SK-N-SH (cell line): ENCODE data around the gene EXOSC2. TPM values are rescaled to one million over a fixed set of nuclear protein-coding genes. Genes with fewer than 3 reads are reported as not detected.

Experiments used
- CTCF ChIA-PET: fragments of 300-600, 350-600 bp; formaldehyde crosslinking; extraction: SDS; loops from one replicate; lab custom pipeline; 2021; lab: Yijun Ruan, JAX
- POLR2A ChIA-PET: fragments of 350-600 bp; sonication (Branson Sonifier 250); formaldehyde crosslinking; extraction: SDS; loops from one replicate; lab custom pipeline; 2020; ENCODE audit warnings: antibody characterized with exemption, inconsistent platforms; lab: Yijun Ruan, JAX
- DNase-seq: peaks from one replicate; pipeline ENCODE4 v3.0.0; 2012
- H2AFZ ChIP-seq: fragments of 200-600 bp; sonication (generic); 2 replicates; pipeline ENCODE4 v1.8.1; 2016; ENCODE audit warnings: antibody characterized with exemption, mild to moderate bottlenecking, low read depth
- H3F3A ChIP-seq: fragments of 200-600 bp; sonication (generic); replicated peaks from 2 replicates; pipeline ENCODE3; 2016; ENCODE audit warnings: antibody characterized with exemption, mild to moderate bottlenecking; ENCODE audit not compliant: insufficient read depth
- H3K27ac ChIP-seq, 2 experiments: fragments of 200-500 bp in 1 of 2; fragments of 200-600 bp in 1 of 2; sonication (Bioruptor generic) in 1 of 2; sonication (generic), shearing (Covaris generic) in 1 of 2; 2 replicates each; pipeline versions ENCODE4 v1.5.1 to v1.6.1; 2014 to 2016; ENCODE audit warnings: low read depth in 2 of 2, inconsistent platforms in 1 of 2, low read length in 1 of 2, mild to moderate bottlenecking in 1 of 2, mixed read lengths in 1 of 2
- H3K27me3 ChIP-seq: fragments of 200-600 bp; sonication (generic), shearing (Covaris generic); 2 replicates; pipeline ENCODE4 v1.6.1; 2016; ENCODE audit warnings: mixed run types; ENCODE audit not compliant: insufficient read depth
- H3K36me3 ChIP-seq, 2 experiments: fragments of 200-500 bp in 1 of 2; fragments of 200-600 bp in 1 of 2; sonication (Bioruptor generic) in 1 of 2; sonication (generic) in 1 of 2; replicated peaks in 1 of 2; 2 replicates each; pipeline versions ENCODE3 to v1.5.1; 2014 to 2016; ENCODE audit warnings: low read length in 1 of 2, mild to moderate bottlenecking in 1 of 2; ENCODE audit not compliant: insufficient read depth in 2 of 2, control insufficient read depth in 1 of 2
- H3K4me1 ChIP-seq, 2 experiments: fragments of 200-500 bp in 1 of 2; fragments of 200-600 bp in 1 of 2; sonication (Bioruptor generic) in 1 of 2; sonication (generic), shearing (Covaris generic) in 1 of 2; 2 replicates each; pipeline versions ENCODE4 v1.5.1 to v1.6.1; 2014 to 2016; ENCODE audit warnings: low read depth in 1 of 2, low read length in 1 of 2, mixed run types in 1 of 2; ENCODE audit not compliant: insufficient read depth in 2 of 2, control insufficient read depth in 1 of 2
- H3K4me2 ChIP-seq: fragments of 200-600 bp; sonication (generic), shearing (Covaris generic); 2 replicates; pipeline ENCODE4 v1.6.1; 2017; ENCODE audit warnings: mixed run types
- H3K4me3 ChIP-seq, 2 experiments: fragments of 200-500 bp in 1 of 2; fragments of 200-600 bp in 1 of 2; sonication (Bioruptor generic) in 1 of 2; sonication (generic), shearing (Covaris generic) in 1 of 2; 2 replicates each; pipeline versions ENCODE4 v1.5.1 to v1.8.1; 2014 to 2016; ENCODE audit warnings: low read depth in 2 of 2, inconsistent platforms in 1 of 2, low read length in 1 of 2, mild to moderate bottlenecking in 1 of 2, mixed read lengths in 1 of 2, moderate library complexity in 1 of 2
- H3K79me2 ChIP-seq: fragments of 200-600 bp; sonication (generic); 2 replicates; pipeline ENCODE4 v1.8.1; 2017; ENCODE audit warnings: mild to moderate bottlenecking; ENCODE audit not compliant: insufficient read depth
- H3K9ac ChIP-seq: fragments of 200-600 bp; sonication (generic); 2 replicates; pipeline ENCODE4 v1.6.1; 2017; ENCODE audit warnings: mixed run types
- H3K9me2 ChIP-seq: fragments of 200-600 bp; sonication (generic); 2 replicates; pipeline ENCODE4 v1.6.1; 2017; ENCODE audit warnings: mixed run types
- H3K9me3 ChIP-seq: fragments of 200-600 bp; sonication (generic); 2 replicates; pipeline ENCODE4 v1.6.1; 2017; ENCODE audit warnings: mixed run types, mild to moderate bottlenecking, moderate library complexity
- H4K20me1 ChIP-seq: fragments of 200-600 bp; sonication (generic); 2 replicates; pipeline ENCODE4 v1.6.1; 2017; ENCODE audit warnings: mild to moderate bottlenecking, mixed run types; ENCODE audit not compliant: insufficient read depth
- ELF1 ChIP-seq: IDR thresholded peaks from 2 replicates; pipeline ENCODE4 v1.4.0; 2012
- EP300 ChIP-seq, 2 experiments: IDR thresholded peaks; 2 replicates each; pipeline versions ENCODE4 v1.4.0 to v1.6.1; 2012; ENCODE audit warnings: borderline replicate concordance in 1 of 2, low read depth in 1 of 2, low read length in 1 of 2
- EZH2phosphoT487 ChIP-seq: fragments of 200-600 bp; sonication (generic); IDR thresholded peaks from 2 replicates; pipeline ENCODE4 v1.6.1; 2017; ENCODE audit warnings: low read depth, mixed run types, mild to moderate bottlenecking, antibody characterized with exemption, moderate library complexity, borderline replicate concordance
- GABPA ChIP-seq: IDR thresholded peaks from 2 replicates; pipeline ENCODE4 v1.4.0; 2012; ENCODE audit warnings: low read depth, mild to moderate bottlenecking
- GATA2 ChIP-seq: sonication (generic); formaldehyde crosslinking; IDR thresholded peaks from 2 replicates; pipeline ENCODE4 v1.5.0; 2020; ENCODE audit warnings: mild to moderate bottlenecking, missing genetic modification reagents
- IRF3 ChIP-seq: fragments of 150-350 bp; IDR thresholded peaks from 2 replicates; pipeline ENCODE4 v1.6.1; 2016; ENCODE audit warnings: mild to moderate bottlenecking, low read depth, low read length
- JUND ChIP-seq: IDR thresholded peaks from 2 replicates; pipeline ENCODE4 v1.4.0; 2012
- MAX ChIP-seq: IDR thresholded peaks from 2 replicates; pipeline ENCODE4 v1.4.0; 2012; ENCODE audit warnings: low read depth
- MEF2A ChIP-seq: IDR thresholded peaks from 2 replicates; pipeline ENCODE4 v1.4.0; 2012; ENCODE audit warnings: low read depth, borderline replicate concordance
- MXI1 ChIP-seq: IDR thresholded peaks from 2 replicates; pipeline ENCODE4 v1.6.1; 2012; ENCODE audit warnings: mild to moderate bottlenecking, low read depth, low read length, improper control_type of control experiment
- NRF1 ChIP-seq: IDR thresholded peaks from 2 replicates; pipeline ENCODE4 v1.6.1; 2012; ENCODE audit warnings: low read depth, mild to moderate bottlenecking, low read length
- PBX3 ChIP-seq: IDR thresholded peaks from 2 replicates; pipeline ENCODE4; 2012
- POLR2AphosphoS5 ChIP-seq: IDR thresholded peaks from 2 replicates; pipeline ENCODE4 v1.6.1; 2012; ENCODE audit warnings: low read depth, low read length
- RAD21 ChIP-seq: IDR thresholded peaks from 2 replicates; pipeline ENCODE4 v1.6.1; 2012; ENCODE audit warnings: mild to moderate bottlenecking, low read length
- REST ChIP-seq: IDR thresholded peaks from 2 replicates; pipeline ENCODE4 v1.6.1; 2012; ENCODE audit warnings: mild to moderate bottlenecking, low read depth, low read length, moderate library complexity
- RXRA ChIP-seq: IDR thresholded peaks from 2 replicates; pipeline ENCODE4 v1.4.0; 2012; ENCODE audit warnings: low read depth, mild to moderate bottlenecking, borderline replicate concordance
- SIN3A ChIP-seq: IDR thresholded peaks from 2 replicates; pipeline ENCODE4 v1.6.1; 2012; ENCODE audit warnings: low read depth, mild to moderate bottlenecking, low read length, moderate library complexity, borderline replicate concordance
- TCF12 ChIP-seq: IDR thresholded peaks from 2 replicates; pipeline ENCODE4 v1.4.0; 2012
- USF1 ChIP-seq: IDR thresholded peaks from 2 replicates; pipeline ENCODE4 v1.4.0; 2012; ENCODE audit warnings: low read depth, borderline replicate concordance
- YY1 ChIP-seq: IDR thresholded peaks from 2 replicates; pipeline ENCODE4 v1.4.0; 2012; ENCODE audit warnings: low read depth, mild to moderate bottlenecking
- WGBS: methylation state at CpG from one replicate; pipeline ENCODE4 v1.1.6; 2017; ENCODE audit warnings: low lambda C conversion rate; 5-methylcytosine and 5-hydroxymethylcytosine counted together
- polyA plus RNA-seq, 3 experiments: library from polyadenylated mRNA; depleted of rRNA; stranded (reverse); fragments of >200 nt; gene quantifications; 2 replicates each; pipeline ENCODE4 v1.2.3, GENCODE V29; 2012

The EXOSC2 gene
- polyA plus RNA-seq, 1 of the 3 experiments (the other 2 are of a cell fraction), result 28.7 TPM

- no peak overlapping the region for H3K4me3 ChIP-seq
- no peaks in the 10 kb centered on the region for H3K9me3 ChIP-seq
- no peak overlapping the region for H3K4me2 ChIP-seq
- H2AFZ ChIP-seq, result no peak overlapping the region
- POLR2A ChIA-PET, result no interaction called here
- no peaks in the 10 kb centered on the region for H3F3A ChIP-seq
- no peak overlapping the region for H3K27ac ChIP-seq
- H3K36me3 ChIP-seq, result peaks cover 0 to 3% of the 10 kb centered on the region in 2 experiments
- H3K79me2 ChIP-seq, result peaks cover 84% of the 10 kb centered on the region
- no peak overlapping the region for H3K9ac ChIP-seq
- peaks cover 27% of the 10 kb centered on the region for H4K20me1 ChIP-seq
- peaks cover 0 to 9% of the 10 kb centered on the region in 2 experiments; a peak in 2 of 4 replicates for H3K4me1 ChIP-seq
- no peaks in the 10 kb centered on the region for H3K9me2 ChIP-seq
- CTCF ChIA-PET, result interaction anchor here (0.9 to 2.0 kb wide), 2 partner anchors 9 to 17 kb away, joined by 3 to 6 read pairs; no protein-coding TSS in a partner anchor
- whole genome bisulfite sequencing, result 92% methylated on average over 3 of the region's 3 CpGs
- no peak for TF ChIP-seq PBX3
- no peak for TF ChIP-seq REST
- TF ChIP-seq JUND, result no peak
- no peak for TF ChIP-seq MAX
- no peak for TF ChIP-seq RXRA
- TF ChIP-seq TCF12, result no peak
- TF ChIP-seq NRF1, result no peak
- TF ChIP-seq MXI1, result no peak
- TF ChIP-seq GATA2 (CRISPR knock-in tag), result no peak
- no peak for TF ChIP-seq SIN3A
- no peak for TF ChIP-seq IRF3
- no peak for TF ChIP-seq EZH2phosphoT487
- TF ChIP-seq RAD21, result no peak
- TF ChIP-seq EP300 (IDR thresholded peaks at IDR 0.05; ENCODE audit: borderline replicate concordance in 1 of 2, low read depth in 1 of 2, low read length in 1 of 2), result no peak
- no peak for TF ChIP-seq ELF1
- TF ChIP-seq GABPA, result no peak
- TF ChIP-seq MEF2A, result no peak
- TF ChIP-seq YY1, result no peak
- TF ChIP-seq USF1, result no peak
- TF ChIP-seq POLR2AphosphoS5, result no peak
- TF ChIP-seq, all 33 proteins: peak for 0
- DNase-seq, result no peak
- H3K27me3 ChIP-seq, result no peaks in the 10 kb centered on the region
These were observed 25.0 kb downstream of the EXOSC2 start for GRCh38 chr9:130718562-130718961.
